Spleen (tissue), 7 donors: ENCODE data around the gene PCYT1A.

Source experiments
- CTCF ChIP-seq, 11 experiments: fragments of 200-600 bp in 7 of 11; fragments of 450-650 bp in 4 of 11; sonication (generic) in 4 of 11; IDR thresholded peaks in 8 of 11; conservative IDR thresholded peaks in 3 of 11; 1 replicate in 7 of 11; 2 replicates in 4 of 11; pipeline versions ENCODE4 v1.4.0 to v1.8.0; 2016 to 2021; ENCODE audit warnings: antibody characterized with exemption in 11 of 11, inconsistent platforms in 4 of 11, mild to moderate bottlenecking in 1 of 11
- POLR2A ChIP-seq, 3 donors: fragments of 450-650 bp; IDR thresholded peaks; one replicate each; pipeline ENCODE4 v1.5.1; 2017; ENCODE audit warnings: antibody characterized with exemption in 3 of 3, mild to moderate bottlenecking in 1 of 3
- donor health status: DM: no; HTN: no; CAD: no; lungs with moderate emphysema.
- donor health status: DM: no; HTN: no; CAD: no.
- donor health status: DM: no; HTN: no; CAD: no.

GRCh38 chr3:196197524-196197923, 90.0 kb downstream of the PCYT1A start:
- TF ChIP-seq POLR2A (IDR thresholded peaks at IDR 0.05) (no peak), CTCF (IDR thresholded peaks at IDR 0.05 in 8 of 11, conservative IDR thresholded peaks at IDR 0.05 in 3 of 11) (no peak)
